Measurements from ENCODE around the gene VAMP2. TPM values are rescaled to one million over a fixed set of nuclear protein-coding genes. Genes with fewer than 3 reads are reported as not detected.

Gene VAMP2
- total and polyA plus RNA-seq, 4 donors, result 4.2 to 25.9 (median 10.2) TPM

- TF ChIP-seq GABPA (IDR thresholded peaks at IDR 0.05 in 1 of 2, conservative IDR thresholded peaks at IDR 0.05 in 1 of 2), result no peak
- TF ChIP-seq HNF4A (conservative IDR thresholded peaks at IDR 0.05), result no peak
- TF ChIP-seq ZBTB33 (IDR thresholded peaks at IDR 0.05), result no peak
- TF ChIP-seq YY1 (IDR thresholded peaks at IDR 0.05), result no peak
- peak overlapping the region in 1 of 2 donors; percentile 81 for H3K27ac ChIP-seq (ENCODE audit: low read depth in 1 of 2, low read length in 2 of 2)
- no peak for DNase-seq (ENCODE audit: low spot score)
- H3K9ac ChIP-seq (ENCODE audit: low read depth in 1 of 2, low read length in 2 of 2), result no peak overlapping the region
- peak overlapping the region in 1 of 3 donors; percentile 15 for H3K4me3 ChIP-seq (ENCODE audit: low read depth in 1 of 3, low read length in 3 of 3)
- H3K4me1 ChIP-seq (ENCODE audit: control insufficient read depth in 4 of 4, insufficient read depth in 4 of 4, low read length in 3 of 4), result peaks cover 12 to 56% (median 30%) of the 10 kb centered on the region in 4 donors
- H3K9me3 ChIP-seq (ENCODE audit: control insufficient read depth in 4 of 4, low read length in 3 of 4), result no peaks in the 10 kb centered on the region
- H3K36me3 ChIP-seq (ENCODE audit: control insufficient read depth in 4 of 4, insufficient read depth in 3 of 4, low read depth in 1 of 4, low read length in 3 of 4), result no peaks in the 10 kb centered on the region
- 54% methylated on average over 6 of the region's 6 CpGs for WGBS
- H3K27me3 ChIP-seq (ENCODE audit: control insufficient read depth in 4 of 4, insufficient read depth in 4 of 4, low read length in 3 of 4), result no peaks in the 10 kb centered on the region
Observed at GRCh38 chr17:8190506-8190905, 27.8 kb upstream of the VAMP2 start.

- H3K4me1 ChIP-seq (ENCODE audit: control insufficient read depth in 4 of 4, insufficient read depth in 4 of 4, low read length in 3 of 4), result peaks cover 12 to 58% (median 31%) of the 10 kb centered on the region in 4 donors
- under 1% methylated on average over 70 of the region's 70 CpGs for WGBS
- TF ChIP-seq SP1 (IDR thresholded peaks at IDR 0.05) (peak; percentile 92), ZBTB33 (IDR thresholded peaks at IDR 0.05) (no peak), JUND (IDR thresholded peaks at IDR 0.05) (peak; percentile 68 to 69), MAX (IDR thresholded peaks at IDR 0.05) (peak; percentile 90), FOXA2 (IDR thresholded peaks at IDR 0.05) (no peak), RXRA (IDR thresholded peaks at IDR 0.05) (peak in 1 of 2 donors; percentile 68), REST (IDR thresholded peaks at IDR 0.05) (peak; percentile 58), CTCF (IDR thresholded peaks at IDR 0.05; ENCODE audit: low read depth, low read length, missing input control) (no peak), EGR1 (IDR thresholded peaks at IDR 0.05; ENCODE audit: low read depth in 2 of 2) (peak; percentile 5 to 65), TAF1 (conservative IDR thresholded peaks at IDR 0.05) (peak; percentile 29), HNF4A (conservative IDR thresholded peaks at IDR 0.05) (peak; percentile 59 to 77), ATF3 (IDR thresholded peaks at IDR 0.05) (peak; percentile 12), YY1 (IDR thresholded peaks at IDR 0.05) (peak; percentile 93), FOXA1 (IDR thresholded peaks at IDR 0.05) (no peak), HNF4G (IDR thresholded peaks at IDR 0.05) (peak; percentile 25), RAD21 (IDR thresholded peaks at IDR 0.05) (peak in 1 of 2 donors; percentile 25), GABPA (IDR thresholded peaks at IDR 0.05 in 1 of 2, conservative IDR thresholded peaks at IDR 0.05 in 1 of 2) (peak; percentile 58 to 85), NR2F2 (IDR thresholded peaks at IDR 0.05) (peak; percentile 22)
Observed at GRCh38 chr17:8189711-8190477, 27.1 kb upstream of the VAMP2 start, which contains the start of gene BORCS6. Gene BORCS6, minus strand, starts transcription at chr17:8190180. Its CDS starts 40 bp downstream, at chr17:8190140.

More at GRCh38 chr17:8189711-8190477, 27.1 kb upstream of the VAMP2 start, which contains the start of gene BORCS6:
- Histone ChIP-seq H3K27ac (ENCODE audit: low read depth in 1 of 2, low read length in 2 of 2) (peak within 1 kb of the TSS; percentile 73 to 81), H3K9me3 (ENCODE audit: control insufficient read depth in 4 of 4, low read length in 3 of 4) (no peaks in the 10 kb centered on the region), H3K9ac (ENCODE audit: low read depth in 1 of 2, low read length in 2 of 2) (peak within 1 kb of the TSS in 1 of 2 donors; percentile 47), H3K36me3 (ENCODE audit: control insufficient read depth in 4 of 4, insufficient read depth in 3 of 4, low read depth in 1 of 4, low read length in 3 of 4) (no peaks in the 10 kb centered on the region), H3K27me3 (ENCODE audit: control insufficient read depth in 4 of 4, insufficient read depth in 4 of 4, low read length in 3 of 4) (no peaks in the 10 kb centered on the region), H3K4me3 (ENCODE audit: low read depth in 1 of 3, low read length in 3 of 3) (peak within 1 kb of the TSS; percentile 75 to 82 (median 78))
- DNase-seq (ENCODE audit: low spot score), result peak; percentile 92
